ENCODE data around the gene BAZ2A.
A peak's percentile ranks its signal among the peaks of the same experiment; 100 is the strongest.

BAZ2A gene

DNA sequence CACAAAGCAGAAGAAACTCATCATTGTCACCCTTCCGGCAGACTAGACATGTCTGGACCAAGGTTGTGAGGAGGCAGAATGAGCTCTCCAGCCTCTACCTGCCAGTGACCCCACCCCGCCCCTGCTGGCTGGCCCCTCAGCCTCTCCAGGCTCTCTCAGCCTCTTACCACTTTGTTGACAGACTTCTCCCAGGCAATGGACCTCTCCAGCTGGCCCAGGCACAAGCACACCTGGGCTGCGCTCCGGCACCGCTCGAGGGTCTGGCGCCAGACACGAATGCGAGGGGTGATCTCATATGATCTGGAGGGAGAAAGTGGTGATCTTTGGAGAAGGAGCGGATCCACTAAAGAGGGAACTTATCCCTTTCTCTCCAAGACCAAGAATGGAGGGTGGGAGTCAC lies 30.3 kb downstream of the BAZ2A start:
- Histone ChIP-seq H3K9me3 (ENCODE audit: control insufficient read depth, insufficient read depth, low read depth, low read length) (no peaks in the 10 kb centered on the region), H3K36me3 (ENCODE audit: control insufficient read depth in 2 of 2, insufficient read depth in 1 of 2, low read length in 2 of 2) (peaks cover 61 to 96% of the 10 kb centered on the region in 2 experiments), H3K4me3 (ENCODE audit: low read depth, low read length) (no peak overlapping the region), H3K27ac (ENCODE audit: extremely low read depth, low read depth, low read length) (no peak overlapping the region), H3K4me1 (ENCODE audit: control insufficient read depth, insufficient read depth, low read length) (no peaks in the 10 kb centered on the region)
- POLR2A ChIA-PET = no interaction called here
- CTCF ChIA-PET = interaction anchor here (1.0 to 4.8 kb wide), 3 partner anchors 10 to 86 kb away, joined by 3 to 51 read pairs (median 6); no protein-coding TSS in a partner anchor
- TF ChIP-seq ZNF211 (tag by site-specific recombination; IDR thresholded peaks at IDR 0.05; ENCODE audit: low read depth) (no peak), ZIC2 (tag by site-specific recombination; IDR thresholded peaks at IDR 0.05) (no peak), ZNF571 (tag by site-specific recombination; IDR thresholded peaks at IDR 0.05) (no peak)

DNA sequence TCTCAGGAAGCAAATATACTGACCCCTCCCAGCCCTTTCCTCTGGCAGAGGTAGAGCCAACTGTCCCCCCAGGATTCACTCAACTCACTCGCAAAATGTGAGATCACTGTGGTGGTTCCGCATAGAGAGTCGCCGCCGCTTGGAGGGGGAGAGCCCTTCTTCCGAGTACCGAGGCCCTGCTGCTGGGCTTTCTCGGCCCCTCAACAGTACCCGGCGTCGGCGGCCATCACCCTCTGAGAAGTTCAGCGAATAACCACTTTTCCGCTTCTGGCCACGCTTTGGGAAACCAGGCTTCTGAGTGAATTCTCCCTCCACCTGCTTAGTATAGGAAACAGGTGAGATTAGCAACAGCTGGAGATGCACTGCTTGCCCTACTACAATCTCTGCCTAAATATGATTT lies 31.1 kb downstream of the BAZ2A start:
- Histone ChIP-seq H3K4me3 (ENCODE audit: low read depth, low read length) (no peak overlapping the region), H3K36me3 (ENCODE audit: control insufficient read depth in 2 of 2, insufficient read depth in 1 of 2, low read length in 2 of 2) (peaks cover 54 to 88% of the 10 kb centered on the region in 2 experiments), H3K4me1 (ENCODE audit: control insufficient read depth, insufficient read depth, low read length) (no peaks in the 10 kb centered on the region; the same call in 1 of the 2 replicates), H3K27ac (ENCODE audit: extremely low read depth, low read depth, low read length) (no peak overlapping the region), H3K9me3 (ENCODE audit: control insufficient read depth, insufficient read depth, low read depth, low read length) (no peaks in the 10 kb centered on the region)
- POLR2A ChIA-PET = no interaction called here
- CTCF ChIA-PET = interaction anchor here (1.0 to 4.8 kb wide), 2 partner anchors 9 to 37 kb away, joined by 3 to 51 read pairs; no protein-coding TSS in a partner anchor
- TF ChIP-seq, protein P1, sequence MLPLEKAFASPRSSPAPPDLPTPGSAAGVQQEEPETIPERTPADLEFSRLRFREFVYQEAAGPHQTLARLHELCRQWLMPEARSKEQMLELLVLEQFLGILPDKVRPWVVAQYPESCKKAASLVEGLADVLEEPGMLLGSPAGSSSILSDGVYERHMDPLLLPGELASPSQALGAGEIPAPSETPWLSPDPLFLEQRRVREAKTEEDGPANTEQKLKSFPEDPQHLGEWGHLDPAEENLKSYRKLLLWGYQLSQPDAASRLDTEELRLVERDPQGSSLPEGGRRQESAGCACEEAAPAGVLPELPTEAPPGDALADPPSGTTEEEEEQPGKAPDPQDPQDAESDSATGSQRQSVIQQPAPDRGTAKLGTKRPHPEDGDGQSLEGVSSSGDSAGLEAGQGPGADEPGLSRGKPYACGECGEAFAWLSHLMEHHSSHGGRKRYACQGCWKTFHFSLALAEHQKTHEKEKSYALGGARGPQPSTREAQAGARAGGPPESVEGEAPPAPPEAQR (tag by site-specific recombination; IDR thresholded peaks at IDR 0.05) = no peak
- no peak for TF ChIP-seq ZNF624 (tag by site-specific recombination; IDR thresholded peaks at IDR 0.05)
- TF ChIP-seq, protein P2, sequence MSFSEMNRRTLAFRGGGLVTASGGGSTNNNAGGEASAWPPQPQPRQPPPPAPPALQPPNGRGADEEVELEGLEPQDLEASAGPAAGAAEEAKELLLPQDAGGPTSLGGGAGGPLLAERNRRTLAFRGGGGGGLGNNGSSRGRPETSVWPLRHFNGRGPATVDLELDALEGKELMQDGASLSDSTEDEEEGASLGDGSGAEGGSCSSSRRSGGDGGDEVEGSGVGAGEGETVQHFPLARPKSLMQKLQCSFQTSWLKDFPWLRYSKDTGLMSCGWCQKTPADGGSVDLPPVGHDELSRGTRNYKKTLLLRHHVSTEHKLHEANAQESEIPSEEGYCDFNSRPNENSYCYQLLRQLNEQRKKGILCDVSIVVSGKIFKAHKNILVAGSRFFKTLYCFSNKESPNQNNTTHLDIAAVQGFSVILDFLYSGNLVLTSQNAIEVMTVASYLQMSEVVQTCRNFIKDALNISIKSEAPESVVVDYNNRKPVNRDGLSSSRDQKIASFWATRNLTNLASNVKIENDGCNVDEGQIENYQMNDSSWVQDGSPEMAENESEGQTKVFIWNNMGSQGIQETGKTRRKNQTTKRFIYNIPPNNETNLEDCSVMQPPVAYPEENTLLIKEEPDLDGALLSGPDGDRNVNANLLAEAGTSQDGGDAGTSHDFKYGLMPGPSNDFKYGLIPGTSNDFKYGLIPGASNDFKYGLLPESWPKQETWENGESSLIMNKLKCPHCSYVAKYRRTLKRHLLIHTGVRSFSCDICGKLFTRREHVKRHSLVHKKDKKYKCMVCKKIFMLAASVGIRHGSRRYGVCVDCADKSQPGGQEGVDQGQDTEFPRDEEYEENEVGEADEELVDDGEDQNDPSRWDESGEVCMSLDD (tag by site-specific recombination; IDR thresholded peaks at IDR 0.05) = no peak
- TF ChIP-seq ZNF571 (tag by site-specific recombination; IDR thresholded peaks at IDR 0.05) = no peak
- no peak for TF ChIP-seq ZNF768 (tag by site-specific recombination; IDR thresholded peaks at IDR 0.05)
- no peak for TF ChIP-seq ZNF335 (tag by site-specific recombination; conservative IDR thresholded peaks at IDR 0.05)
- no peak for TF ChIP-seq ZNF558 (tag by site-specific recombination; IDR thresholded peaks at IDR 0.05)
- TF ChIP-seq BCL11B (tag by site-specific recombination; IDR thresholded peaks at IDR 0.05; ENCODE audit: low read depth) = no peak

DNA sequence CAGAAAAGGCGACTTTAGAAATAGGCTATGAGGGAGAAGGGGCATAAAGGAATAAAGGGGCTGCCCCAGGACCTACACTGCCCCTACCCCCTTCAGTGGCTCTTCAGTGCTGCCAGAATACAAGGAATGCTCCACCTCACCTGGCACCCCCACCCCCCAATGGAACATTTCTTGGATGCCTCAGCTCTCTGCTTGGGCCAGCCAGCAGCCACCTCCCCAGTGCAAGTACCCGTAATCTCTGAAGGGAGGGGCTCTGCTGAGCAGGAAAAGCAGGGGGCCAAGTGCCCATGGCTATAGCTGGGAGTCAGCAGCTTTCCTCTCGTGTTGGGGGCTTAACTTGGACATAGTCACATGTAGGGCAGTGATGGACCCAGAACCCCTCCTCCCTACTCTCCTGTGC lies 33.3 kb downstream of the BAZ2A start:
- POLR2A ChIA-PET = no interaction called here
- TF ChIP-seq, protein P3, sequence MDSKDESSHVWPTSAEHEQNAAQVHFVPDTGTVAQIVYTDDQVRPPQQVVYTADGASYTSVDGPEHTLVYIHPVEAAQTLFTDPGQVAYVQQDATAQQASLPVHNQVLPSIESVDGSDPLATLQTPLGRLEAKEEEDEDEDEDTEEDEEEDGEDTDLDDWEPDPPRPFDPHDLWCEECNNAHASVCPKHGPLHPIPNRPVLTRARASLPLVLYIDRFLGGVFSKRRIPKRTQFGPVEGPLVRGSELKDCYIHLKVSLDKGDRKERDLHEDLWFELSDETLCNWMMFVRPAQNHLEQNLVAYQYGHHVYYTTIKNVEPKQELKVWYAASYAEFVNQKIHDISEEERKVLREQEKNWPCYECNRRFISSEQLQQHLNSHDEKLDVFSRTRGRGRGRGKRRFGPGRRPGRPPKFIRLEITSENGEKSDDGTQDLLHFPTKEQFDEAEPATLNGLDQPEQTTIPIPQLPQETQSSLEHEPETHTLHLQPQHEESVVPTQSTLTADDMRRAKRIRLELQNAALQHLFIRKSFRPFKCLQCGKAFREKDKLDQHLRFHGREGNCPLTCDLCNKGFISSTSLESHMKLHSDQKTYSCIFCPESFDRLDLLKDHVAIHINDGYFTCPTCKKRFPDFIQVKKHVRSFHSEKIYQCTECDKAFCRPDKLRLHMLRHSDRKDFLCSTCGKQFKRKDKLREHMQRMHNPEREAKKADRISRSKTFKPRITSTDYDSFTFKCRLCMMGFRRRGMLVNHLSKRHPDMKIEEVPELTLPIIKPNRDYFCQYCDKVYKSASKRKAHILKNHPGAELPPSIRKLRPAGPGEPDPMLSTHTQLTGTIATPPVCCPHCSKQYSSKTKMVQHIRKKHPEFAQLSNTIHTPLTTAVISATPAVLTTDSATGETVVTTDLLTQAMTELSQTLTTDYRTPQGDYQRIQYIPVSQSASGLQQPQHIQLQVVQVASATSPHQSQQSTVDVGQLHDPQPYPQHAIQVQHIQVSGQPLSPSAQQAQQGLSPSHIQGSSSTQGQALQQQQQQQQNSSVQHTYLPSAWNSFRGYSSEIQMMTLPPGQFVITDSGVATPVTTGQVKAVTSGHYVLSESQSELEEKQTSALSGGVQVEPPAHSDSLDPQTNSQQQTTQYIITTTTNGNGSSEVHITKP (tag by site-specific recombination; IDR thresholded peaks at IDR 0.05) = 0 out of 2 replicates have a peak, but pooled peaks have one; percentile 19
- TF ChIP-seq ZNF140 (tag by site-specific recombination; IDR thresholded peaks at IDR 0.05) = no peak
- Histone ChIP-seq H3K27ac (ENCODE audit: extremely low read depth, low read depth, low read length) (no peak overlapping the region), H3K9me3 (ENCODE audit: control insufficient read depth, insufficient read depth, low read depth, low read length) (no peaks in the 10 kb centered on the region), H3K36me3 (ENCODE audit: control insufficient read depth in 2 of 2, insufficient read depth in 1 of 2, low read length in 2 of 2) (peaks cover 32 to 66% of the 10 kb centered on the region in 2 experiments), H3K4me1 (ENCODE audit: control insufficient read depth, insufficient read depth, low read length) (no peaks in the 10 kb centered on the region; the same call in 1 of the 2 replicates), H3K4me3 (ENCODE audit: low read depth, low read length) (no peak overlapping the region)
- CTCF ChIA-PET = interaction anchor here (0.5 to 12.5 kb wide), 4 partner anchors 27 to 84 kb away, joined by 3 to 139 read pairs (median 13); no protein-coding TSS in a partner anchor

Data from HEK293 (cell line).